Measurements from ENCODE around the gene CDK1. TPM values are rescaled to one million over a fixed set of nuclear protein-coding genes. Genes with fewer than 3 reads are reported as not detected.
"Not testable (repeated sequence)": the region's sequence is repeated elsewhere in the genome, so short reads cannot be mapped to it uniquely, and the experiment has no call there.

CDK1 gene
- total RNA-seq, 1 donor from 2014 or later, result 40.3 TPM

DNA sequence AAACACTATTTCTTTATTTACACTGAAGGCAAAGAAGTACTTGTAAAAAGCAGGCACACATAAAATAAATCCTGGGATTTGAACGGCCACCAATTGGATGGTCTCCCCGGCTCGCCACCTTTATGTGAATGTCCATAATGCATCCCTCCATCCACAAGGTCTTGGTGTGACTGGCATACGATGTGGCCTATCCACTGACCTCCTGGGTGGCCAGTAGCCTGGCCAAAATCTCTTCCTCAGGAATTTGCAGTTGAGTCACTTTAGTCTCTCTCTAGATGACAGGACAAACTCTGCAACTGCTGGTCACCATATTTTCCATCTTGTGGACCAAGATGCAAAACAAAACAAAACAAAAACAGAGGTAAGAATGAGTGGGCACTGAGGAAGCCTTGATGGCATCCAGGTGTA lies 39.1 kb downstream of the CDK1 start:
- no peak for DNase-seq

DNA sequence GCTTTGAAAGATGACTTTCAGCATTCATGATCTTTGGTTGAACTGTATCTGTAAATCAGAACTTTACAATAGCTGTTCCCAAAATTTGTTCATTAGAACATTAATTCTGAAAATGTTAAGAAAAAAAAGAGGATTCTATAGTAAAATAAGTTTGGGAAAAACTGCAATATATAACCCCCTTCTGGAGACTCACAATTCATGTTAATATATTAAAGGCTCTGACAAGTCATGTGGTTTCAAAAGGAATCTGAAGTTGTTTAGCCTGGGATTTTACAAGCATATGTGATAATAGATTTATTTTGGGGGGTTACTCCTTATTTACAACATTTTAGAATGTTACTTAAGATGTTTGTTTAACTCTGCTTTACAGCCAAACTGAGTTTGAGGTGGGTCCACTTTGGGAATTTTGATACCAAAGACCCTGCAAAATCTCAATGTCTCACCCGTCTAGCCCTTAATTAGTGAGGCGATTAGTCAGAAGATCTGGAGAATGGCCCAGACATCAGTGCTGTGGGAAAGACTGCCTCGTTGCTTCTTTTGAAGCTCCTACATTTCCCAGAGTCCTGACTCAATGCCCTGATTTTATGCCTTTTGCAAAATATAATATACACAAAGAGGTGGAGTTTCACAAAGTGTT lies 40.0 kb downstream of the CDK1 start:
- DNase-seq, result peak; percentile 19

- no peak for DNase-seq
These were observed 41.0 kb downstream of the CDK1 start for GRCh38 chr10:60819271-60819670.

- no peak for DNase-seq
These were observed 41.9 kb downstream of the CDK1 start for GRCh38 chr10:60820093-60820754.

DNA sequence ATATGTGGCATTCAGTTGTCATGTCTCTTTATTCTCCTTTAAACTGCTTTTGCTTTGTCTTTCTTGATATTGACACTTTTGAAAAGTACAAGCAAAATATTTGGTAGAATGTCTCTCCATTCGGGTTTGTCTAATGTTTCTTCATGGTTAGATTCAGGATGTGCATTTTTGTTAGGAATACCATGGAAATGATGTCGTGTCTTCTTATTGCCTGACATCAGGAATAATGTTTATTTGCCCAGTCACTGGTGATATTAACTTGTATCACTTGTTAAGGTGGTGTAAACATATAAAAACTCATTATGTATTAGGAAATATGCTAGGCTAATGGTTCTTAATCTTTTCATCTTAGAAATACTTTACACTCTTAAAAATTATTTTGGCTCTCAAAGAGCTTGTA lies 43.4 kb downstream of the CDK1 start:
- no peak for DNase-seq

GRCh38 chr10:60822809-60823208 lies 44.5 kb downstream of the CDK1 start:
- DNase-seq, result no peak

- no peak for DNase-seq
These were observed 45.0 kb downstream of the CDK1 start for GRCh38 chr10:60823324-60823723.

DNA sequence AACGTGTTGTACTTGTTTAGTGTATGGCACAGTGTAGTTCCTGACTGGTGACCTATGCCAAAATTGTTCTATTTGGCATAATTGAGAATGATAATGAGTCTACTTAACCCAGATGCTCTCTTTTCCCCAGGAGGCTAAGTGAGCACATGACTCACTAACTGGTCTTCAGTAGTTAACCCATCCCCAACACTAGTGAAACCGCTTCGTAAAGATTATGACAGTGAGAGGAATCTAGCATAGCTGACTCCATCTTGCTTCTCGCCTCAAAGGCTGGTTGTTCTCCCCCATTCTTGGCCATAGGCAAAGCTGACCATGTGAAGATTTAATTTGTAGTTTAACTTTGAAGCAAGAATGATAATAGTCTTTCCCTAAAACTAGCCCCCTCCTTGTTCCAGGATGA lies 47.2 kb downstream of the CDK1 start:
- DNase-seq, result no peak

- no peak for DNase-seq
These were observed 49.7 kb downstream of the CDK1 start for GRCh38 chr10:60827791-60828488.

DNA sequence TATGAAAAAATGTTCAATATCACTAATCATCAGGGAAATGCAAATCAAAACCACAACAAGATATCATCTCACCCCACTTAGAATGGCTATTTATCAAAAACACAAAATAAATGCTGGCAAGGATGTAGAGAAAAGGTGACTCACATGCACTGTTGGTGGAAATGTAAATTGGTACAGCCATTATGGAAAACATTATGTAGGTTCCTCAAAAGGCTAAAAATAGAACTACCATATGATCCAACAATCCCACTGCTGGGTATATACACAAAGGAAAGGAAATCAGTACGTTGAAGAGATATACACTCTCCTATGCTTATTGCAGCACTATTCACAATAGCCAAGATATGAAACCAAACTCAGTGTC lies 50.2 kb downstream of the CDK1 start:
- DNase-seq, result no peak

DNA sequence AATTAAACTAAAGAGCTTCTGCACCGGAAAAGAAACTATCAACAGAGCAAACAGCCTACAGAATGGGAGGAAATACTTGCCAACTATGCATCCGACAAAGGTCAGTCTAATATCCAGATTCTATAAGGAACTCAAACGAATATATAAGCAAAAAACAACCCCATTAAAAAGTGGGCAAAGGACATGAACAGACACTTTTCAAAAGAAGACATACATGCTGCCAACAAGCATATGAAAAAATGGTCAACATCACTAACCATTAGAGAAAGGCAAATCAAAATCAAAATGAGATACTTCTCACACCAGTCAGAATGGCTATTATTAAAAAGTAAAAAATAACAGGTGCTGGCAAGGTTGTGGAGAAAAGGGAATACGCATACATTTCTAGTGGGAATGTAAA lies 53.9 kb downstream of the CDK1 start:
- DNase-seq, result not testable (repeated sequence)

GRCh38 chr10:60834401-60834800 lies 56.1 kb downstream of the CDK1 start:
- DNase-seq, result peak; percentile 60

- no peak for DNase-seq
These were observed 56.8 kb downstream of the CDK1 start for GRCh38 chr10:60835049-60835448.

DNA sequence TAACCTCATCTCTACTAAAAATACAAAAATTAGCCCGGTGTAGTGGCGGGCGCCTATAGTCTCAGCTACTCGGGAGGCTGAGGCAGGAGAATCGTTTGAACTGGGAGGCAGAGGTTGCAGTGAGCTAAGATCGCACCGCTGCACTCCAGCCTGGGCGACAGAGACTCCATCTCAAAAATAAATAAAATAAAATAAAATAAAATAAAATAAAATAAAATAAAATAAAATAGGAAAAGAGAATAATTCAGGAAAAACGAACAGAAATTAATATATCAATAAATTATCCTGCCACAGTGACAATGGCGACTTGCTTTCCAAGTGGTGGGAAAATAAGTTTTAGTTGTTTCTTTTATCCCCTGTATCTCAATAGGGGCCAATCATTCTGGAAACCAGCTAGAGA lies 62.9 kb downstream of the CDK1 start:
- DNase-seq, result not testable (repeated sequence)

DNA sequence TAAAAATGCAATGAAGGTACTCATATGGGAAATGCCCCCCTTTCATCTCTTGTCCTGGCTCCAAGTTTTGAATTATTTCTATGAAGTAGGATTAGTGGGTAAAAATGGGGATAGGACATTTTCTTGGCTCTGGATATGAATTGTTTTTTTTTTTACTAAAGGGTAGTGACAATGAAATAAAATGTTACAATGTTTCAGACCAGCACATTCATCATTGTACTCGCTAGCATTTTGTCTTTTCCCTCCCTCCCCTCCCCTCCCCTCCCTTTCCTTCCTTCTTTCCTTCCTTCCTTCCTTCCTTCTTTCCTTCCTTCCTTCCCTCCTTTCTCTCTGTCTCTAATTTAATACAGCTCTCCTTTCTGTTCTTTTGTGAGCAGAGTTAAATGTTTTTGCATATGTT lies 64.4 kb downstream of the CDK1 start:
- DNase-seq, result no peak

Other genes starting within 250 kb of the CDK1 start
- gene RHOBTB1, start 165.7 kb downstream of the CDK1 start, total RNA-seq, result 22.8 TPM